ENCODE data around the gene LNX2. TPM values are rescaled to one million over a fixed set of nuclear protein-coding genes. Genes with fewer than 3 reads are reported as not detected.
A peak's percentile ranks its signal among the peaks of the same experiment; 100 is the strongest.

The LNX2 gene
- total RNA-seq, 1 donor from 2014 or later, result 11.2 TPM

DNA sequence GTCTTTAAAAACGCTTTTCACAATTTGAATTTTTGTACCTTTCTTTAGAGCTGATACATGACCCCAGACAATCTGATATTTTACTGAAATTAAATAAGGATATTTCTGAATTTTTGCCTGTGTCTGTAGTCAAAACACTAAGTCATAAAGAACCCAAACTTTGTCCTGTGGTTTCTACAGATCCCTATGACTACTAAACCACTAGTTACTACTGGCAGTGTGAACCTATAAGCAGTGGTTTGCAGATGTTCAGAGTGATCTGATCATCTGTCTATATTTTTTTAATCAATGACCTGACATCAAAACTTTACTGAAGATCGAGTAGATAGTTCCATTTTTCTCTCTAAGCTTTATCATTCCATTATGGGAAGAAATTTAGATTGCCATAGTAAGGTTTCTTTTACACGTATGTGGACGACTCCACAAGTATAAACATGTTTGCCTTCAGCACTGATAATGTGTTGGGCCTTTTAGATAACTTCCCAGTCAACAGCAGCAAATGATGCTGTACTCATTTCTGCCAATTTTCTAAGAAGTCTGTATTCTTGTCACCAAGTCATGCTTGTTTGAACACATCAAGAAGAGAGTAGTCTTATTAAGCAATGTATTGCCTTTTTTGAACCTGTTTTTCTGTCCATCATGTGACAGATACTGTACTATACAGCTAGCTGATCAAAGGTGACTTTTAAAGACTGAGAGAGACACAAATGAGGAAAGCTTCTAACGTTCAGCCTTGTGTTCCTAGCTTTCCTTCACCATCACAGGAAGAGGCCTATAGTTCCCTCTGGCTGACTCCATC, 23.2 kb upstream of the LNX2 start:
- Histone ChIP-seq H3K27me3 (ENCODE audit: low read depth) (no peaks in the 10 kb centered on the region), H3K27ac (replicated peaks) (no peak overlapping the region), H3K9me3 (replicated peaks) (no peaks in the 10 kb centered on the region), H3K4me3 (no peak overlapping the region), H3K36me3 (peaks cover 5% of the 10 kb centered on the region), H3K4me1 (peaks cover 42% of the 10 kb centered on the region)
- intact Hi-C loops (cut with micrococcal nuclease), result no loop called here
- no peak for DNase-seq
- no peak for TF ChIP-seq CTCF (IDR thresholded peaks at IDR 0.05; ENCODE audit: borderline replicate concordance)

GRCh38 chr13:27641711-27642502, 21.6 kb upstream of the LNX2 start:
- peaks cover 58% of the 10 kb centered on the region for H3K4me1 ChIP-seq

GRCh38 chr13:27639186-27639585, 18.9 kb upstream of the LNX2 start:
- no peaks in the 10 kb centered on the region for H3K27me3 ChIP-seq (ENCODE audit: low read depth)
- intact Hi-C loops (cut with micrococcal nuclease), result no loop called here
- H3K27ac ChIP-seq (replicated peaks), result peak overlapping the region; percentile 34
- no peaks in the 10 kb centered on the region for H3K9me3 ChIP-seq (replicated peaks)
- peaks cover 56% of the 10 kb centered on the region for H3K4me1 ChIP-seq
- H3K4me3 ChIP-seq, result no peak overlapping the region
- no peaks in the 10 kb centered on the region for H3K36me3 ChIP-seq
- DNase-seq, result no peak
- no peak for TF ChIP-seq CTCF (IDR thresholded peaks at IDR 0.05; ENCODE audit: borderline replicate concordance)

More at GRCh38 chr13:27641711-27642502, 21.6 kb upstream of the LNX2 start:
- Histone ChIP-seq H3K4me3 (no peak overlapping the region), H3K27ac (replicated peaks) (no peak overlapping the region), H3K27me3 (ENCODE audit: low read depth) (no peaks in the 10 kb centered on the region), H3K36me3 (no peaks in the 10 kb centered on the region), H3K9me3 (replicated peaks) (no peaks in the 10 kb centered on the region)
- no peak for DNase-seq
- TF ChIP-seq CTCF (IDR thresholded peaks at IDR 0.05; ENCODE audit: borderline replicate concordance), result no peak
- intact Hi-C loops (cut with micrococcal nuclease), result no loop called here

DNA sequence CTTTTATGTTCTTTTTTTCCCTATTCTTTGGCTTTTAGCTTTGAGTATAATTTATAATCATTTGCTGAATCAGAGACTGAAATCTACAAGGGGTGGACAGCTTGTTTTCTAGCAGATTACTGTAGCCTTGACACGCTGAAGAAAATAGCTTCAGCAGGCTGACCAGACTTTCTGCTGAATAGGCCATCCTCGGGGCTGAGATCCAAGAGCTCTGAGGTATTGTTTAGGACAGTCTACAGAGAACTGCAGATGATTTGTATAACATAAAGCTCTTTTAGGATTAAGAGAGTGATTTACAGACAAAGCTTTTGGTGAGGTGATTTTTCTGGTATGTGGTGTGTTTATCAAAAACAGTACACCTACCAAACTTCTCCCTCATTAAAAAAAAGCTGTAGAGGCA, 18.2 kb upstream of the LNX2 start:
- Histone ChIP-seq H3K27me3 (ENCODE audit: low read depth) (no peaks in the 10 kb centered on the region), H3K27ac (replicated peaks) (peak overlapping the region; percentile 34), H3K36me3 (no peaks in the 10 kb centered on the region), H3K4me1 (peaks cover 49% of the 10 kb centered on the region), H3K9me3 (replicated peaks) (no peaks in the 10 kb centered on the region), H3K4me3 (no peak overlapping the region)
- DNase-seq, result no peak
- TF ChIP-seq CTCF (IDR thresholded peaks at IDR 0.05; ENCODE audit: borderline replicate concordance), result no peak
- intact Hi-C loops (cut with micrococcal nuclease), result no loop called here

- H3K27me3 ChIP-seq (ENCODE audit: low read depth), result no peaks in the 10 kb centered on the region
- H3K36me3 ChIP-seq, result no peaks in the 10 kb centered on the region
- peak overlapping the region; percentile 34 for H3K27ac ChIP-seq (replicated peaks)
- TF ChIP-seq CTCF (IDR thresholded peaks at IDR 0.05; ENCODE audit: borderline replicate concordance), result no peak
- DNase-seq, result no peak
- intact Hi-C loops (cut with micrococcal nuclease), result no loop called here
- H3K4me3 ChIP-seq, result no peak overlapping the region
- peaks cover 47% of the 10 kb centered on the region for H3K4me1 ChIP-seq
- H3K9me3 ChIP-seq (replicated peaks), result no peaks in the 10 kb centered on the region
Observed at GRCh38 chr13:27638001-27638400, 17.7 kb upstream of the LNX2 start.
